ENCODE measurements around the gene MYO1G. TPM values are rescaled to one million over a fixed set of nuclear protein-coding genes. Genes with fewer than 3 reads are reported as not detected.
A peak's percentile ranks its signal among the peaks of the same experiment; 100 is the strongest.

Gene MYO1G
- total RNA-seq, 1 donor from 2014 or later, result not detected

DNA sequence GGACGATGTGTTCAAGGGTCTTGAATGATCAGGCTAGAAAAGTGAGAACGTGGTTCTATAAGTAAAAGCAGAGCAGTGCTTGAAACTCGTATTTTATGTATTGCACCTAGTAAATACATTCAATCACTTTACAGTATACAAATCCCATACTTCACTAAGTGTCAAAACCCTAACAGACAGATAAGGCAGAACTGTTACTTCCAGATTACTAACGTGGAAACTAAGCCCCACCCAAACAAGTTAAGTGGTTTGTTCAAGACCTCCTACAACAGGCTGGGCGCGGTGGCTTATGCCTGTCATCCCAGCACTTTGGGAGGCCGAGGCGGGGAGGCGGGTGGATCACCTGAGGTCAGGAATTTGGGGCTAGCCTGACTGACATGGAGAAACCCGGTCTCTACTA is 9.2 kb upstream of the MYO1G start:
- H3K27ac ChIP-seq, result no peak overlapping the region
- DNase-seq (ENCODE audit: low spot score), result no peak
- H3K4me1 Mint-ChIP-seq, result peaks cover 25% of the 10 kb centered on the region
- no peak overlapping the region for H3K9ac ChIP-seq
- H3K27me3 ChIP-seq, result no peaks in the 10 kb centered on the region
- peaks cover 24% of the 10 kb centered on the region for H3K36me3 Mint-ChIP-seq
- peaks cover 6% of the 10 kb centered on the region for H3K36me3 ChIP-seq
- TF ChIP-seq EZH2 (IDR thresholded peaks at IDR 0.05), result no peak
- peak overlapping the region; percentile 95 for H3K4me2 ChIP-seq
- H3K4me3 Mint-ChIP-seq, result peak overlapping the region; percentile 91
- no peak overlapping the region for H3K27ac Mint-ChIP-seq
- peaks cover 16% of the 10 kb centered on the region for H4K20me1 ChIP-seq (ENCODE audit: low read depth)
- peaks cover 50% of the 10 kb centered on the region for H3F3A ChIP-seq (ENCODE audit: low read depth)
- no peak overlapping the region for H2AFZ ChIP-seq (replicated peaks)
- H3K27me3 Mint-ChIP-seq (ENCODE audit: insufficient read depth, low read depth), result peaks cover 12% of the 10 kb centered on the region
- H3K9me3 Mint-ChIP-seq, result no peaks in the 10 kb centered on the region
- H3K4me3 ChIP-seq, result no peak overlapping the region
- no peaks in the 10 kb centered on the region for H3K9me3 ChIP-seq (ENCODE audit: low read depth)
- peaks cover 22% of the 10 kb centered on the region for H3K4me1 ChIP-seq
- H3K79me2 ChIP-seq (ENCODE audit: low read depth), result peaks cover 38% of the 10 kb centered on the region

DNA sequence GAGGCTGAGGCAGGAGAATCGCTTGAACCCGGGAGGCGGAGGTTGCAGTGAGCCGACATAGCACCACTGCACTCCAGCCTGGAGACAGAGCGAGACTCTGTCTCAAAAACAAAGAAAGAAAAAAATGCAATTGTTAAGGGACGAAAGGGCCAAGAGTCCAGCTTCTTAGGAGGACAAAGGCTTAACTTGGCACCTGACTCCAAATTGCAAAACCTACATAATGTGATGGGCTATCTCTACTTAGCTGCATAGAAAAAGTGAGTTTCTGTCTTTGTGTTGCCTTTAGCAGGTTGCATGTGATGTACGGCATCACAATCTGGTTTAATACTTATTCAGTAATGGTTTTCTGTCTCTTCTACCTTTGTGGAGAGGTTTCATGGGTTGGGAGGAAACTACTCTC is 8.6 kb upstream of the MYO1G start:
- H3K4me2 ChIP-seq, result peak overlapping the region; percentile 95
- peak overlapping the region; percentile 93 for H3K9ac ChIP-seq
- H3K27ac Mint-ChIP-seq, result no peak overlapping the region
- H3K4me1 ChIP-seq, result peaks cover 22% of the 10 kb centered on the region
- TF ChIP-seq EZH2 (IDR thresholded peaks at IDR 0.05), result no peak
- TF ChIP-seq, protein P1, sequence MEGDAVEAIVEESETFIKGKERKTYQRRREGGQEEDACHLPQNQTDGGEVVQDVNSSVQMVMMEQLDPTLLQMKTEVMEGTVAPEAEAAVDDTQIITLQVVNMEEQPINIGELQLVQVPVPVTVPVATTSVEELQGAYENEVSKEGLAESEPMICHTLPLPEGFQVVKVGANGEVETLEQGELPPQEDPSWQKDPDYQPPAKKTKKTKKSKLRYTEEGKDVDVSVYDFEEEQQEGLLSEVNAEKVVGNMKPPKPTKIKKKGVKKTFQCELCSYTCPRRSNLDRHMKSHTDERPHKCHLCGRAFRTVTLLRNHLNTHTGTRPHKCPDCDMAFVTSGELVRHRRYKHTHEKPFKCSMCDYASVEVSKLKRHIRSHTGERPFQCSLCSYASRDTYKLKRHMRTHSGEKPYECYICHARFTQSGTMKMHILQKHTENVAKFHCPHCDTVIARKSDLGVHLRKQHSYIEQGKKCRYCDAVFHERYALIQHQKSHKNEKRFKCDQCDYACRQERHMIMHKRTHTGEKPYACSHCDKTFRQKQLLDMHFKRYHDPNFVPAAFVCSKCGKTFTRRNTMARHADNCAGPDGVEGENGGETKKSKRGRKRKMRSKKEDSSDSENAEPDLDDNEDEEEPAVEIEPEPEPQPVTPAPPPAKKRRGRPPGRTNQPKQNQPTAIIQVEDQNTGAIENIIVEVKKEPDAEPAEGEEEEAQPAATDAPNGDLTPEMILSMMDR (IDR thresholded peaks at IDR 0.05), result no peak
- TF ChIP-seq EZH2phosphoT487 (IDR thresholded peaks at IDR 0.05), result no peak
- no peak overlapping the region for H3K27ac ChIP-seq
- H3F3A ChIP-seq (ENCODE audit: low read depth), result peaks cover 56% of the 10 kb centered on the region
- H3K4me1 Mint-ChIP-seq, result peaks cover 25% of the 10 kb centered on the region
- peaks cover 12% of the 10 kb centered on the region for H3K27me3 Mint-ChIP-seq (ENCODE audit: insufficient read depth, low read depth)
- no peaks in the 10 kb centered on the region for H3K27me3 ChIP-seq
- H3K36me3 Mint-ChIP-seq, result peaks cover 24% of the 10 kb centered on the region
- peak overlapping the region; percentile 91 for H3K4me3 Mint-ChIP-seq
- peaks cover 16% of the 10 kb centered on the region for H4K20me1 ChIP-seq (ENCODE audit: low read depth)
- H3K9me3 ChIP-seq (ENCODE audit: low read depth), result no peaks in the 10 kb centered on the region
- no peaks in the 10 kb centered on the region for H3K9me3 Mint-ChIP-seq
- peaks cover 7% of the 10 kb centered on the region for H3K36me3 ChIP-seq
- H2AFZ ChIP-seq (replicated peaks), result no peak overlapping the region
- DNase-seq (ENCODE audit: low spot score), result no peak
- H3K79me2 ChIP-seq (ENCODE audit: low read depth), result peaks cover 38% of the 10 kb centered on the region
- H3K4me3 ChIP-seq, result peak overlapping the region; percentile 66

DNA sequence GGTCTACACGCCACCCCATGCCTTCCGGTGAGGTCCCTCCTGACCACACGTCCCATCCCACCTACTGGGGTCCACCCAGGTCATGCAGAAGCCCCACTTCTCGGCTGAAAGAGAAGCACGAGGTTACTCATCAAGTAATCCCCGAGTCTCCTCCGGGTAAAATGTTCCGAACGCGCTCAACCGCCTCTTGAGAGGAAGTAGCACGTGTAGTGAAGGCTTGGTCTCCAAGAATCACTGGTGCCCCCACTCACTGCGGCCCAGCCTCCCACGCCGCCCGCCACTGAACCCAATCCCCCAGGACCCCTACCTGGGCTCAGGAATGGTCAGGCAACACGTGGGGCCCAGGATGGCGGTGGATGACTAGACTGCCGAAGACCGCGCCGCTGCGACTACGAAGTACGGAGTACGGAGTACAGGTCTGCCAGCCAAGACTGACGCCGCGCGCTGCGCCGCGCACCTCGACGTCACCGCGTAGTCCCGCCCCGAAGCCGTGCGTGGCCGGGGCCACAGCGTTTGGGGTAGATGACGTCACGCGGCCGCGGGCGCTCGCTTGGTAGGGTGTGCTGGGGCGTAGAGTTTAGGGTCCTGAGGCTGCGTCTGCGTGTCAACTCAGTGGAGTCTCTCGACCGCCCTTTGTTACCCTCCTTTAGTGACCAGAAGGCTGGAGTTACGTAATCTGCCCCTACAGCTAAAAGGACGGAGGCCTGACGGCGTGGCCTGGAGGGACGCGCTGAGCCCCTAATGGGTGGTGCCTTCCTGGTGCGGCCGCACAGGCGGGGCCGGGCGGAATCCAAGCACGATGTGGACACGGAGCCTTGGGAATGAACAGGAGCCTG is 7.6 kb upstream of the MYO1G start:
- Mint-ChIP-seq H3K36me3 (peaks cover 24% of the 10 kb centered on the region), H3K4me3 (peak overlapping the region; percentile 91), H3K27me3 (ENCODE audit: insufficient read depth, low read depth) (peaks cover 12% of the 10 kb centered on the region), H3K27ac (peak overlapping the region; percentile 94), H3K9me3 (no peaks in the 10 kb centered on the region), H3K4me1 (peaks cover 25% of the 10 kb centered on the region)
- Histone ChIP-seq H3K9me3 (ENCODE audit: low read depth) (no peaks in the 10 kb centered on the region), H3K27me3 (no peaks in the 10 kb centered on the region), H4K20me1 (ENCODE audit: low read depth) (peaks cover 16% of the 10 kb centered on the region), H3K4me3 (peak overlapping the region; percentile 66), H3F3A (ENCODE audit: low read depth) (peaks cover 66% of the 10 kb centered on the region), H3K4me2 (peak overlapping the region; percentile 95), H3K9ac (peak overlapping the region; percentile 93), H3K79me2 (ENCODE audit: low read depth) (peaks cover 38% of the 10 kb centered on the region), H3K4me1 (peaks cover 22% of the 10 kb centered on the region), H2AFZ (replicated peaks) (peak overlapping the region; percentile 87), H3K36me3 (peaks cover 7% of the 10 kb centered on the region), H3K27ac (peak overlapping the region; percentile 86)
- TF ChIP-seq EZH2phosphoT487 (IDR thresholded peaks at IDR 0.05) (no peak), EZH2 (IDR thresholded peaks at IDR 0.05) (no peak)
- TF ChIP-seq, protein P1 (IDR thresholded peaks at IDR 0.05), result no peak
- peak; percentile 97 for DNase-seq (ENCODE audit: low spot score)

DNA sequence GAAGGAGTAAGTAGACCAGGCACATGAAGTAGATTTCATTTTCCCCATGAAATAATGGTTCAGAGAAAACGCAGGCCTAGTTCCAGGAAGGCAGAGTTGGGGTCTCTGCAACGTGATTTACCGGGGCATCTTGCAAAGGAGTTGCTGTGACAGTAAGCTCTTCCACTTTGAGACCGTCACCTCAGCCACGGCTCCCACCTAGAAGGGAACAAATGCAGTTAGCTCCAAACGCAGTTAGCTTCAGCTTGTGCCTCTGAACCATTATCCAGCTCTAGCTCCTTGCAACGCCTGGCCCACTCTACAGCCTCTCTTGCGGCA is 7.0 kb upstream of the MYO1G start:
- H3K27me3 ChIP-seq, result no peaks in the 10 kb centered on the region
- H3F3A ChIP-seq (ENCODE audit: low read depth), result peaks cover 66% of the 10 kb centered on the region
- Mint-ChIP-seq H3K4me3 (peak overlapping the region; percentile 91), H3K4me1 (peaks cover 25% of the 10 kb centered on the region), H3K36me3 (peaks cover 28% of the 10 kb centered on the region), H3K27ac (peak overlapping the region; percentile 94), H3K27me3 (ENCODE audit: insufficient read depth, low read depth) (peaks cover 12% of the 10 kb centered on the region), H3K9me3 (no peaks in the 10 kb centered on the region)
- peaks cover 38% of the 10 kb centered on the region for H3K79me2 ChIP-seq (ENCODE audit: low read depth)
- peaks cover 7% of the 10 kb centered on the region for H3K36me3 ChIP-seq
- H3K4me1 ChIP-seq, result peaks cover 22% of the 10 kb centered on the region
- peaks cover 16% of the 10 kb centered on the region for H4K20me1 ChIP-seq (ENCODE audit: low read depth)
- H3K9ac ChIP-seq, result peak overlapping the region; percentile 93
- H3K4me3 ChIP-seq, result peak overlapping the region; percentile 66
- H2AFZ ChIP-seq (replicated peaks), result no peak overlapping the region
- TF ChIP-seq, protein P1 (IDR thresholded peaks at IDR 0.05), result no peak
- TF ChIP-seq EZH2 (IDR thresholded peaks at IDR 0.05), result no peak
- DNase-seq (ENCODE audit: low spot score), result no peak
- H3K9me3 ChIP-seq (ENCODE audit: low read depth), result no peaks in the 10 kb centered on the region
- peak overlapping the region; percentile 95 for H3K4me2 ChIP-seq
- H3K27ac ChIP-seq, result peak overlapping the region; percentile 86

Data from neural progenitor cell (in vitro differentiated cells).